Measurements from ENCODE around the gene CD93.
A peak's percentile ranks its signal among the peaks of the same experiment; 100 is the strongest.

The CD93 gene

DNA sequence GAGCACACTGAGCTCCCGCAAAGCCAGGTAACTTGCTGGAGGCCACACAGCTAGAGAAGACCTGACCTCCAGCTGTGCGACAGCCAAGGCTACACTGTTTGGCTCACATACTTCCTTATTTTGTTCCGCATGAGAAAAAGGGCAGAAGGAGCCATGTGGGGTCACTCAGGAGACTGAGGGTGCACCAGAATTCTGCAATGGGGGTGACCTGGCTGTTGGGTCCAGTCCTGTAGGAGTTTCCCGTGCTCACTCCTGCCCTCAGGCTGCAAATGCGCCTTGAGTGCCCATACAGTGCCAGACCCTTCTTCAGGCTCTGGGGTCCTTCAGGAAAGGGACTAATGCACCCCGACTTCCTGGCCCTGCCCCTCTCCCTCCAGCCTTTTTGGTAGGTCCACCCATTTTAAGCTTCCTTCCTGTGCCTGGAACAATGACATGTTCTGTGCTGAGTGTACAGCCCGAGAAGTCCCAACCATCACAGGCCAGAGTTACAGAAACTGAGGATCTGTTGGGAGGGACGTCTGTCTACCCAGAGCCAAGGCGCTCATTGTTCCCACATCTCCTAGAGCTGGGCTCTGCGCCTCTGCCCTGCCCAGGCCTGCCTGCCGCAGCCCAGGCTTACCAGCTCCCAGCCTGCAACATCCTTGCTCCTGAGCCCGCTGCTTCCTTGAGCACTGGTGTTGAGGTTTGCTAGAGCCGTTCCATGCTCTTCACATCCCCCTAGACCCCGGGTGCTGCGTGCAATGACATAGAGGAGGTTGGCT, 33.5 kb upstream of the CD93 start:
- TF ChIP-seq, protein P1, sequence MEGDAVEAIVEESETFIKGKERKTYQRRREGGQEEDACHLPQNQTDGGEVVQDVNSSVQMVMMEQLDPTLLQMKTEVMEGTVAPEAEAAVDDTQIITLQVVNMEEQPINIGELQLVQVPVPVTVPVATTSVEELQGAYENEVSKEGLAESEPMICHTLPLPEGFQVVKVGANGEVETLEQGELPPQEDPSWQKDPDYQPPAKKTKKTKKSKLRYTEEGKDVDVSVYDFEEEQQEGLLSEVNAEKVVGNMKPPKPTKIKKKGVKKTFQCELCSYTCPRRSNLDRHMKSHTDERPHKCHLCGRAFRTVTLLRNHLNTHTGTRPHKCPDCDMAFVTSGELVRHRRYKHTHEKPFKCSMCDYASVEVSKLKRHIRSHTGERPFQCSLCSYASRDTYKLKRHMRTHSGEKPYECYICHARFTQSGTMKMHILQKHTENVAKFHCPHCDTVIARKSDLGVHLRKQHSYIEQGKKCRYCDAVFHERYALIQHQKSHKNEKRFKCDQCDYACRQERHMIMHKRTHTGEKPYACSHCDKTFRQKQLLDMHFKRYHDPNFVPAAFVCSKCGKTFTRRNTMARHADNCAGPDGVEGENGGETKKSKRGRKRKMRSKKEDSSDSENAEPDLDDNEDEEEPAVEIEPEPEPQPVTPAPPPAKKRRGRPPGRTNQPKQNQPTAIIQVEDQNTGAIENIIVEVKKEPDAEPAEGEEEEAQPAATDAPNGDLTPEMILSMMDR (IDR thresholded peaks at IDR 0.05; ENCODE audit: extremely low read depth, missing control alignments): no peak

DNA sequence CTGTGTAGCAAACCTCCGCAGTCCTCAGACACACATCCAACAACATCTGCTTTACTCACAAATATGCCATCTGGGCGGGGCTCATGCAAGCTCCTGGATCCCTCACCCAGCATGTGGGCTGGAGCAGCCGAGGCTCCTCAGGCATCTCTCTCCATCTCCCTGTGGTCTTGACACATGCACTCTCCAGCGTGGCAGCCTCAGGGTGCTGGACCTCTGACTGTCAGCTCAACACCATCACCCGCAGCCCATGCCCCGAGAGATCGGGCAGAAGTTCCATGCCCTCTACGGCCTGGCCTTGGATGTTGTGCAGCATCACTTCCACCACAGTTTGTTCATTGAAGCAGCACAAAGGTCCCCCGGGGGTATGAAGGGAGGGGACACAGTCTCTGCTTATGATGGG, 32.6 kb upstream of the CD93 start:
- TF ChIP-seq, protein P1 (IDR thresholded peaks at IDR 0.05; ENCODE audit: extremely low read depth, missing control alignments): no peak
- no peak for DNase-seq (ENCODE audit: low spot score)

More for the DNA sequence above, 33.5 kb upstream of the CD93 start:
- DNase-seq (ENCODE audit: low spot score): no peak

DNA sequence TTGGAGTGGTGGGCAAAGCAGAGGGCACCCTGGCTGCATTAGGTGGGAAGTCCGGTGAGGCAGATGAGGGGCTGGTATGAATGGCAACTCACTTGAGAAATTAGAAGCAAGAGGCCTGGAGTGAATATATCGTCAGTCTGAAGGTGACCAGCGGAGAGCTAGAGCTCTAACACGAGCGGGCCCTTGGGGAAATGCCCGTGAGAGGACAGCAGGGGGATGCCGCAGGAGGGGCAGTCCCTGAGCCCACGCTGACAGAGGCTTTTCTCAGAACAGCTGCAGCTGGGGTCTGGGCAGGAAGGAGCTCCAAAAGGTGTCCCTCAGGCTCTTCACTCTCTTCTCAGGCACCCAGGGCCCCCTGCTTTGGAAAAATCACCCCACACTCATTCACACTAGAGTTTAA, 32.0 kb upstream of the CD93 start:
- TF ChIP-seq, protein P1 (IDR thresholded peaks at IDR 0.05; ENCODE audit: extremely low read depth, missing control alignments): no peak
- peak; percentile 57 for DNase-seq (ENCODE audit: low spot score)

DNA sequence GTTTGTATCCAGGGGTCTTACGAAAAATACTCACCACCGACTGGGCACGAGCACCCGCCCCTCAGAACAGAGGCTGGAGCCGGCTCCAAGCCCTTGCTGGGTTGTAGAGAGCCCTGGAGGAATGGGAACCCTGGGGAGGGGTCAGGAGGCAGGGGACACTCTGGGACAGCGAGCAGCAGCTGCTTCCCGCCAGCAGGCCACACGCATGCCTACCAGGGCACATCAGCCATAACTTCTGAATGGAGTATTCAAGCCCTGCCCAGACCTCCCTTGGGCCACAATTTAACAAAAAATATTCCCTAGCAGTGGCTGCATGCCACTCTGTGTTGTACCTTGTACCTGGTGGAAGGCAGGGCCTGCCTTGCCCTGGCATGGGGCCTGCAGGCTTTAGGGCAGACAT, 31.6 kb upstream of the CD93 start:
- DNase-seq (ENCODE audit: low spot score): no peak
- TF ChIP-seq, protein P1 (IDR thresholded peaks at IDR 0.05; ENCODE audit: extremely low read depth, missing control alignments): no peak

DNA sequence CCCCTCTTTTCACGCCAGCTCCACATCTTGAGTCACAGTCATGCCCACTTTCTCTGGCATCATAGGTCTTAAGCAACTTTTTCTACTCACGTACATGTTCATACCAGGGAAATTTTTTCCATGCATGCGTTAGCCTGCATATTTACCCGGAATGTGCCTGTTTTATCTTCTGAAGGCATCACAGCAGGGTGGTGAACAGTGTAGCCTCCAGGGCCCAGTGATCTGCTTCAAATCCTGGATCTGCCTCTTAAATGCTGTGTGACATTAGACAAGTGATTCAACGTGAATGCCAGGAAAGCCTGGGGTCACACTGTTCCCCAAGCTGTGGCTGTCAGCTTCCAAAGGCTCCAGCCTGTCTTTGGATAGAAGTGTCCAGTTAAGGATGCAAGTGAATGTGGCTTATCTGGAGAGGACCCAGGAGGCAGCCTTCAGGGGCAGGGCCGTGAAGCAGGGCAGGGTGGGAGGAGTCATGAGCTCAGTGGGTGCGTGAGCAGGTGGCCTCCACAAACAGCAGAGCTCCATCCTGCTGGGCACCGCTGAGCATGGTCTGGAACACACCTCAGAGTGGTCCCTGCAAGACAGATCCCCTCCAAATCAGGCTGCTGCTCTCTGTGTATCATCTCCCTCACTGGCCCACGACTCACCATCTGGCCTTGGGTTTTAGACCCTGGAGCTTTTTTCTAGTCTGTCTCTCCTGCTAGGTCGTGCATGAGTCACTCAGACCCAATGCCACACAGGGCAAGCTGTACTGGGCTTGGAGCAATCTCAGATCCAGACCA, 30.4 kb upstream of the CD93 start:
- no peak for DNase-seq (ENCODE audit: low spot score)
- TF ChIP-seq, protein P1 (IDR thresholded peaks at IDR 0.05; ENCODE audit: extremely low read depth, missing control alignments): no peak

DNA sequence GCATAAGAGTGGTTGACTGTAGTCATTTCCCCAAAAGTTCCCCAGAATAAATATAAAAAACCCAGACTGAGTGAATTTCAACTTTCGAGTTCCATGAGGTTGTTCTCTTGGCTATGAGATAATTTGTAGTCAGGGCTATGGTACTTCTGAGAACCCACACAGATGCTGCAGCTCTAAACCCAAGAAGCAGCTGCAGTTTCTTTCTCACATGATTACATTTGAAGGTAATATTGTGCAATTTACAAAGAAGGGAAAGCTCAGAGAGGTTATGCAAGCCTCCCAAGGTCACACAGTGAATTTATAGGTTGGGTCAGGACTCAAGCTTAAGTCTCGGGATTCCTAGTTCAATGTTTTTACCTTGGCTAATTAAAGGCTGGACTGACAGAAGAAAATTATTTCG, 29.7 kb upstream of the CD93 start:
- TF ChIP-seq, protein P1 (IDR thresholded peaks at IDR 0.05; ENCODE audit: extremely low read depth, missing control alignments): no peak
- peak; percentile 30 for DNase-seq (ENCODE audit: low spot score)

DNA sequence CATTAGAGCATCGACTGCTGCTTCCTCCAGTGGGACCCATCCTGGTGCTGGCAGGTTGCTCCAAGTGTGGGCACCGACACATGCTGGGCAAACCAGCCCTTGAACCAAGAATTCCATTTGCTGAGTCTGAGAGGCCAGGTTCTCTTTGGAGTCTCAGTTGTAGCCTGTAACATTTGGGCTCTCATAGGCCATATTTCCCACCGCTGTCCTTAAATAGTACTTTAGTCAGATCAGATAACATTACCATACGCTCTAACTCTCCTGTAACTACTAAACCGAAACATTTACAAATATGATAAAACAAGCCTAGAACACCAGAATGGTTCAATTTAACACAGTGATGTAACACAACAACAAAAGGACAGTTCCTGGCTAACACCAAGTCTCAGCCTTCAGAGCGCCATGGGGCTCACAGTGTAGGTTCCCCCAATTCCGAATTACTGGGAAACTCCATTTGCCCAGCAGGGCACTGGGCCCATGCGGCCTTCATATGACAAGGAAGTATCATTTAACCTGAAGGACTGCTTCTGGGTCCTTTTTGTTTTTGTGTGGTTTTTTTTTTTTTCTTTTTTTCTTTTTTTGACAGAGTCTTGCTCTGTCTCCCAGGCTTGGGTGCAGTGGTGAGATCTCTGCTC, 28.4 kb upstream of the CD93 start:
- DNase-seq (ENCODE audit: low spot score): no peak
- TF ChIP-seq, protein P1 (IDR thresholded peaks at IDR 0.05; ENCODE audit: extremely low read depth, missing control alignments): no peak

Data from GM20000 (cell line).